HG02610 (cell line): ENCODE measurements around the gene FYB1.

ENCODE experiments used
- ATAC-seq: cut with Tn5 transposase; IDR thresholded peaks from one replicate; pipeline ENCODE4 v1.9.1; 2021; ENCODE audit warnings: mild to moderate bottlenecking, moderate library complexity; ENCODE audit not compliant: unreplicated experiment

FYB1 gene

DNA sequence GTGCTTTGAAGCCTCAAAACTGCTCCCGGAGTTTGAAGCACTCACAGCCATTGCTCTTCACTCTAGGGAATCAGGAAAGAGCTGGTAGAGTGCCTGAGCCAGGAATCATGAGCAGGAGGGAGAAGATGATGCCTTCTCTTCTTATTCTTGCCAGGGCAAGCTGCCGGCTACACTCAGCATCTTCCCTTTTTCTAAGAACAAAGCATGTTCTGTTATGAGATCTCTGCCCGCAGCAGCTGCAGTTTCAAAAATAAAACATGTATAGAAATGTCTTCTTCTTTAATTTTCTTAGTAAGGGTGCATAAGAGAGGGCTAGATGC, 87.3 kb downstream of the FYB1 start:
- no peak for ATAC-seq

- no peak for ATAC-seq
Measured at GRCh38 chr5:39131210-39132127, 87.9 kb downstream of the FYB1 start.

DNA sequence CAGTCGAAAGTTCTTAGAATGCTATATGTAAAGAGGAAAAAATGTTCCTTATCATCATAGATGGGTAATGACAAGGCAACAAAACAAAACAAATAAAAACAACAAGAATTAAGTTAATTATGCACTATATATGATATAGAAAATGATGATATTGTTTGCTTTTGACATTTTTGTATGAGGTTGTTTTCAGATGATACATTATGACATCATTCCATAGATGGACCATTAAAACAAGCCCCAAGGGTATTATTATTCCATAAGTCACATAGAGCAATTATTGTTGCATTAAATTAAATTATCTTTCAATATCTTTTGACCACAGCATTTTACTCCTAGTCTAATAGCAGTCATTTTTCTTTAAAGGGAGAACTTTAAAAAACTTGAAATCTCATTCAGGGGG, 88.6 kb downstream of the FYB1 start:
- ATAC-seq = no peak

DNA sequence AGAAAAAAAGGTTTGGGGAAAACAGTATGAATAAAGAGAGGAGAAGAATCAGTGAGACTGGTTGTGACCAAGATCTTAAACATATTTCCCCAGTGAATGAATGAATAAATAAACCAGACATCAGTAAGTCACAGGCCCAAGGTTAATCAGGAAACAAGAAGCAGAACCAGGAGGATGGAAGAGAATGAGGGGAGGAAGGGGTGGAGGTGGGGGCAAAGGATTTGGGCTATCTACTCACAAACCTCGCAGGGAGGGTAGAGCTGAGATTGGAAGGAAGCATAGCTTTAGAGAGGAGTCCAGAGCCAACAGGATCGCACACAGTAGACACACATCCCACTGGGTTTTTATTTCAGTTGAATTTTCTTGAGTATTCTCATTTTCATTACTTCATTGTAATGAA, 97.4 kb downstream of the FYB1 start:
- ATAC-seq = no peak

DNA sequence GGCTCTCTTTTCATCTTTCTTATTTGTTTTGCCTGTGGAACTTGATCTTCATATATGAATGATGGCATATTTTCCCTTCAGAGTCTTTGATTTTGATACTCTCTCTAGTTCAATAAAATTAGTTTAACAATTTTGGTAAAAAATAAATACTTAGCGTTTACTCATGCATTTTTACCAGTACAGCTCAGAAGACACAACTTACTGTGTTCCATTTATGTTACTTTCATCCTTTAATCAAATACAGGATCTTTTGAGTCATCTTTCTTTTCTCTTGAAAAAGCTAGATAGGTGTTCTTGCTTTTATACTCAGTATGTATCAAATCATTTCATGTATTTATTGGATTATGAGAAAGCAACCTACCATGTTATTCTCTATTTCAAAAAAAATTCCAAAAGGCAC, 98.0 kb downstream of the FYB1 start:
- no peak for ATAC-seq

- no peak for ATAC-seq
Measured at GRCh38 chr5:39120052-39120420, 99.3 kb downstream of the FYB1 start.

DNA sequence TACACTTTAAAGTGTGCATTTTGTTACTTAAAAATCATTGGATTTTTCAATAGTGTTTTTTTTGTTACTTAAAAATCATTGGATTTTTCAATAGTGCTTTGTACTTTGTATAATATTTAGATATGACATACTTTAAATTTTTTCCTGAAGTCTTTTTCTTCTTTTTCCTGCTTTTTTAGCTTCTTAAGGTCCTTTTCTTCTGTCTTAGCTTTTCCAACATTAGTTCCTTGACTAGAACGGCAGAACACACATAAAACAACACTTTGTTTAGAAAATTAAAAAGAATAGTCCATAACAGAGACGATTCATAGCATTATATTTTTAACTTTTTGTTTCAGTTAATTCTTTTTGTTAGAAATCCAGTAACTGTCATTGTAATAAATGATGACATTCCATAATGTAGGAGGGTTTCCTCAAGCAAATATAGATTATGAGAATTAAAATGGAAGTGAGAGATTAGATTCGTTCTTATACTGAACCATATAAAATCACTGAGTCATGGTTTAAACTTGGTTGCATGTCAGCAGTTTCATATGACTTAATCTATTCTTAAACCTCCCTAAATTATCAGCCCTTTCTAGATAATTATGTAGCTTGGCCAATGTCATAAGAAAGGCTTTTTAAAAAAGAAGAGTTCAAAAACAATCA, 99.8 kb downstream of the FYB1 start:
- no peak for ATAC-seq

- no peak for ATAC-seq
Measured at GRCh38 chr5:39118638-39119037, 100.7 kb downstream of the FYB1 start.

DNA sequence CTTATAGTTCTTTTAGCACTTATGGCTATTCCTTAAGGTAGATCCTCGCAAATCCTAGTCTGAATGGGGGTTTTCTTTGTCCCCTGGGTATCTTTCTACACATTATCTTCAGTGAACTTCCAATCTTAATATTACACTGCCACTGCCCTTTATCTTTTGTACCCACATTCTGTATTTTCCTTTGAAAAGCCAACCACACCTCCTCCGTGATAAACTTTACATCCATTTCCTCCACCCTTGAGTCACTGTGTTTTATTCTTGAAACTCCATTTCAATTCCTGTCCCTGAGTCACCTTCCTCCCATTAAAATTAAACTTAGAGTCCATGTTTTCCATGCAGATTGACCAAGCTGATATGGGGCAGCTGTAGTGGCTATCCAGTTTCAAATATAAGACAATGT, 102.0 kb downstream of the FYB1 start:
- ATAC-seq = no peak

DNA sequence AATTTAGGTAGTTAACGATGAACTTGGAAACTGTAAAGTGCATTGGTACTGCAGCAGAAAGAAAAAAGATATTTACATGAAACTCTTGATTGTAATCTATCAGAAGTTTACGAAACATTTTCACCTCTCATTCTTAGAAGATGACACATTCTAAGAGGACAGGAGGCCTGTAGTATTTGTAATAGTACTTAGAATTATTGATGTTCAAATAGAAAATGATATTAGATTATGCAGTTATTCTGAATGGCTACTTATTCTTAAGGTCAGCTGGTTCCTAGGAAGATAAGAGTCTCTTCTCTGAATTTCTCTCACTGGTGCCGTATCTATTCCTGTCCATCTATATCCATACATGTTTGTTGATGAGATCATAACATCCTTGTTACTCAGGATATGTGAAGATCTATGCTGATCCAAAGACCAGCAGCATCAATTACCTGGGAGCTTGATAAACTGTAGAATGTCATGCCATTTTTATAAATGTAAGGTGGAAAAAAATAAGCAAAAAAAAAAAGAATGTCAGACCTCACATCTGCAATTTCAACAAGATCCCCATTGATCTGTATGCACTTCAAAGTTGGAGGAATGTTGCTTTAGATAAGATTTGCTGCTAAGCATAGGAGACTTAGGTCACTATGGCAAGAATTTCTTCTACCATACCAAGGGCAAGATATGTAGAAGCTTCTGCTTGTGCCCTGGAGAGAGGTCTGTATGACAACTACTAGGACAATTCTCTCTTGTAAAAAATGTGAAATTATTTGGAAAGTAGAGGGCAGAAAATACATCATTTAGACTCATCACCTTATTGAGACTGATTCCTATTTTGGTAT, 102.8 kb downstream of the FYB1 start:
- no peak for ATAC-seq

DNA sequence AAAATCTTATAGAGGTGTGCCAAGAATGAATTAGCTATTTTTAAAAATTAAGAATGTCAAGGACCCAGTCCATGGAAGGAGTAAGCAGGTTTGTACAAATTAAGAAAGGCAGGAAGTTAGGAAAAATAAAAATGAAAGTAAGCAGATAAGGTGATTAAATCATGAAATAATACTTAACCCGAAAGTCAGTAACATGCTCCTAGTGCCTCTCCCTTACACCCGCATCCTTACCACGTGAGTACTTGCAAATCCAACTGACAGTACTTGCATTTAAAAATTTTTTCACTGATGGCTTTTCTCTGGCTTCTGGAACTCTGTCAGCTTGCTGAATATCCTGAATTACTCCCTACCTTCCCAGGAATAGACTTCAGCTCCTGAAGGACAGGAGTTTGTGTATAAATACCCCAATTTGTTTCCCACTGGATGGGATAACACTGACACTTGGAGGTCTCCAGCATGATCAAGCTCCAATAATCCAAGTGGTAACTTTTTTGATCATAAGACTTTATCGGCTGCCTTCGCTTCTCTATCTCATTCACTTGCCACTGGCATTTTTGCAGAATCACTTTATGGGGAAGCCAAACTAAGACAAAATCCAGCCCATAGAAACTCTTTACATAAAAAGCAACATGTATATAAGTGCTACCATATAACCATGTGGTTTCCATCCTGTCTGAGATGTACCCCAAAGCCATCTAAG, 103.6 kb downstream of the FYB1 start:
- no peak for ATAC-seq

GRCh38 chr5:39114155-39114554, 105.2 kb downstream of the FYB1 start:
- ATAC-seq = no peak

DNA sequence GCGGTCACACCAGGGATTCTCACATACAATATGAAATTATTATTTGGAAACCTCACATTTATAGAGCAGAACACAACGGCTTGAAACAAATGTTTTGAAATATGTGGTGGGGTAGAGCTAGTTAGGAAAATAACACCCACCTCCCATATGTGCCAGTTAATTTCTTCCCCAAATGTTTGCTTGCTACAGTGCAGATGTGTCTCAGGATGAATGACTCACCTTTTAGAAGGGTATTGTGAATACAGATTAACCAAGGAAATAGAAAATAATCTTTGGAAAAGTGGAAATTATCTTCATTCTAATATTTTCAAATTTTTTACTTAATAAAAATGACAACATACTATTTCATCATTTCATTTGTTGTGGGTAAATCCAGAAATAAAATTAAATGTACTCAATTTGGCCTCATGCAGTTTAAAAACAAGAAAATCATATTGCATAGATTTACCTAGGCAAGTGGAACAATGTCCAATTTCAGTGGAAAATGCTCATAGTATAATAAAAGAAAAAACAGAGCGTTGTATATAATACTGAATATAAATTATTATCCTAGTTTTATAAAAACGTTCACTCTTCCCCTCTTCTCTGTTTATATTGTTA, 105.9 kb downstream of the FYB1 start:
- no peak for ATAC-seq

GRCh38 chr5:39109606-39110005, 109.8 kb downstream of the FYB1 start:
- no peak for ATAC-seq

DNA sequence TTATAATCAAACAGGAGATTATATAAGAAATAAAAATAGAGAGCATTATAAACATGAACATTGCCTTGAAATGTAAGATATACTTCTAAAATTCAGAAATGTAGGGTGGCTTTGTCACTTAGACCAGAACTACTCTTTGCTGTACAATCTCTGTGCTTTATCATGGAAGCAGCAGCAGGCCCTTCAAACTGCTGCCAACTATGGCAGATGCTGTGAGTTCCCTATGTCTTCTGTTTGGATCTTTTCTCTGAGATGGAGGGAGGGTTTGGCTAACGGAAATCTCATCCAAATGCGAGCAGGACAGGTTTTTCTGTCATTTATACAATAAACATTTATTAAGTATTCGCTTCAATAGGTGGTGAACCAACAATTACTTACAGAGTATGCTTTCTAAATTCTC, 110.4 kb downstream of the FYB1 start:
- no peak for ATAC-seq

DNA sequence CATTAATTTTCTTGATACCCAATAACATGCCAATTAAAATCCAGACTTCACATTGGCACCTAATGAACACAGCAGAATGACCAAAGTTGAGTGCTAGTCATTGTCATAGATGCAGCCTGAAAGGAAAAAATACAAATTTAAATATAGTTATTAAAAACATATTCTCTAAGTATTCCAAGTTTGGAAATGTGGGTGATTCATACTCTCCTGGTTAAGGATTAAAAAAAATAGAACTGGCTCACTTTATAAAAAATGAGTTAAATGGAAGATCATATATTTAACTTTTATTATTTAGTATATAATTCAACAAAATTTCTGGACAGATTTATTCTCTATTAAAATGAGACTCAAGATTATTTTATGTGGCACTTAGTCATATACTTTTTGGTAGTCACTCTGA, 112.0 kb downstream of the FYB1 start:
- ATAC-seq = no peak

GRCh38 chr5:39106322-39106721, 113.0 kb downstream of the FYB1 start:
- no peak for ATAC-seq

GRCh38 chr5:39104221-39104620, 115.1 kb downstream of the FYB1 start:
- ATAC-seq = no peak

GRCh38 chr5:39102684-39103155, 116.6 kb downstream of the FYB1 start:
- no peak for ATAC-seq

- ATAC-seq = no peak
Measured at GRCh38 chr5:39100851-39101396, 118.4 kb downstream of the FYB1 start.
